ENCODE data around the gene ARRDC2. TPM values are rescaled to one million over a fixed set of nuclear protein-coding genes. Genes with fewer than 3 reads are reported as not detected.

ARRDC2 gene
- total RNA-seq, 4 donors from 2014 or later: 31.9 to 64.6 (median 47.5) TPM

DNA sequence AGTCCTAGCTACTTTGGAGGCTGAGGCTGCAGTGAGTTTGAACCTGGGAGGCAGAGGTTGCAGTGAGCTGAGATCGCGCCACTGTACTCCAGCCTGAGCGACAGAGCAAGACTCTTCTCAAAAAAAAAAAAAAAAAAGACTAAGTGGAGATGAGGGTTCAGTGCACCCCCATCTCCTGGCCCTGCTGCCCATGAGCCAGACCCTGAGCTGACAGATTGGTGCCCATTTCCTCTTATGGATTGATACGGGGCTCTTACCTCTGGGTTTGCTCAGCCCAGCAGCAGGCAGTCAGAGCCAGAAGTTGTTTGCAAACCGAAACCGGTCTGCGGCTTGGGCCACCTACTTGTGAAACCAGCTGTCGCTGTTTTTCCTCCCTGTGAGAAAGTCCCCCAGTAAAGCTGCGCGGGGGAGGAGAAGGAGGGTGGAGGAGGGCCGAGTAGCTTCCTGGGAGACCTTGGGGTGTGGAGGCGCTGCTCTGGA is 36.9 kb downstream of the ARRDC2 start:
- Histone ChIP-seq H3K4me1 (peaks cover 0 to 41% (median 9%) of the 10 kb centered on the region in 3 donors), H3K4me3 (peak overlapping the region; percentile 28 to 49), H3K27ac (peak overlapping the region in 3 of 4 donors; percentile 58 to 78 (median 74)), H3K36me3 (no peaks in the 10 kb centered on the region), H3K9me3 (peaks cover 0 to 11% (median 0%) of the 10 kb centered on the region in 3 donors), H3K27me3 (no peaks in the 10 kb centered on the region)
- TF ChIP-seq, protein P1, sequence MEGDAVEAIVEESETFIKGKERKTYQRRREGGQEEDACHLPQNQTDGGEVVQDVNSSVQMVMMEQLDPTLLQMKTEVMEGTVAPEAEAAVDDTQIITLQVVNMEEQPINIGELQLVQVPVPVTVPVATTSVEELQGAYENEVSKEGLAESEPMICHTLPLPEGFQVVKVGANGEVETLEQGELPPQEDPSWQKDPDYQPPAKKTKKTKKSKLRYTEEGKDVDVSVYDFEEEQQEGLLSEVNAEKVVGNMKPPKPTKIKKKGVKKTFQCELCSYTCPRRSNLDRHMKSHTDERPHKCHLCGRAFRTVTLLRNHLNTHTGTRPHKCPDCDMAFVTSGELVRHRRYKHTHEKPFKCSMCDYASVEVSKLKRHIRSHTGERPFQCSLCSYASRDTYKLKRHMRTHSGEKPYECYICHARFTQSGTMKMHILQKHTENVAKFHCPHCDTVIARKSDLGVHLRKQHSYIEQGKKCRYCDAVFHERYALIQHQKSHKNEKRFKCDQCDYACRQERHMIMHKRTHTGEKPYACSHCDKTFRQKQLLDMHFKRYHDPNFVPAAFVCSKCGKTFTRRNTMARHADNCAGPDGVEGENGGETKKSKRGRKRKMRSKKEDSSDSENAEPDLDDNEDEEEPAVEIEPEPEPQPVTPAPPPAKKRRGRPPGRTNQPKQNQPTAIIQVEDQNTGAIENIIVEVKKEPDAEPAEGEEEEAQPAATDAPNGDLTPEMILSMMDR (IDR thresholded peaks at IDR 0.05): no peak
- TF ChIP-seq POLR2A (IDR thresholded peaks at IDR 0.05) (no peak), POLR2AphosphoS5 (IDR thresholded peaks at IDR 0.05) (no peak), EP300 (IDR thresholded peaks at IDR 0.05) (no peak)
- WGBS, 2 donors (ENCODE audit: low coverage in 1 of 2): no CpG with 5 or more reads among the region's 12 CpGs
- ATAC-seq: peak; percentile 17

GRCh38 chr19:18045307-18046050 is 37.5 kb downstream of the ARRDC2 start:
- Histone ChIP-seq H3K9me3 (peaks cover 0 to 9% (median 0%) of the 10 kb centered on the region in 3 donors), H3K27ac (peak overlapping the region in 3 of 4 donors; percentile 58 to 78 (median 74)), H3K36me3 (no peaks in the 10 kb centered on the region), H3K4me1 (peaks cover 0 to 47% (median 9%) of the 10 kb centered on the region in 3 donors), H3K27me3 (no peaks in the 10 kb centered on the region), H3K4me3 (peak overlapping the region; percentile 28 to 49)
- no peak for TF ChIP-seq POLR2AphosphoS5 (IDR thresholded peaks at IDR 0.05)
- TF ChIP-seq POLR2A (IDR thresholded peaks at IDR 0.05): no peak
- WGBS, 2 donors (ENCODE audit: low coverage in 1 of 2): 71 to 92% methylated on average over 6 of the region's 7 CpGs
- no peak for ATAC-seq

GRCh38 chr19:18046059-18046718 is 38.2 kb downstream of the ARRDC2 start:
- peak overlapping the region in 2 of 4 donors; percentile 58 to 74 for H3K27ac ChIP-seq
- 40 to 71% methylated on average over 4 to 8 of the region's 14 CpGs for WGBS, 2 donors (ENCODE audit: low coverage in 1 of 2)
- no peak overlapping the region for H3K4me3 ChIP-seq
- TF ChIP-seq POLR2AphosphoS5 (IDR thresholded peaks at IDR 0.05): peak; percentile 28
- TF ChIP-seq, protein P1 (IDR thresholded peaks at IDR 0.05): no peak
- peaks cover 0 to 2% (median 0%) of the 10 kb centered on the region in 3 donors for H3K9me3 ChIP-seq
- no peak for ATAC-seq
- H3K36me3 ChIP-seq: no peaks in the 10 kb centered on the region
- peaks cover 0 to 54% (median 11%) of the 10 kb centered on the region in 3 donors for H3K4me1 ChIP-seq
- no peaks in the 10 kb centered on the region for H3K27me3 ChIP-seq

DNA sequence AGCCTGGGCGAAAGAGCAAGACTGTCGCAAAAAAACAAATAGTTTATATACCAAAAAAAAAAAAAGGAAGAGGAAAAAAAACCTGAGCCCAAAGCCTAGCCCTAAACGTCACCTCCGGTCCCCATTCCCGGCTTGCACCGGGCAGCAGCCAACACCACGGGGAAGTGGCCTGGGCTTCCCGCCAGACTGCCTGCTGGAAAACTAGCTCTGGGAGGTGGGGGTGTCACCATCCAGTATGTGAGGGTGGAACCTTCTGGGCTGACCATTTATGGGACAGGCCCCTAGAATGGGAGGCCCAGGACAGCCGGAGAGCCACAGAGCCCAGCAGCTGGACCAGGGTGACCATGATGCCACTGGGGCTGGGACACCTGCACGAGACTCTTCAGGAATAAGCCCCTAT is 41.4 kb downstream of the ARRDC2 start:
- peak overlapping the region; percentile 11 to 80 (median 78) for H3K27ac ChIP-seq

DNA sequence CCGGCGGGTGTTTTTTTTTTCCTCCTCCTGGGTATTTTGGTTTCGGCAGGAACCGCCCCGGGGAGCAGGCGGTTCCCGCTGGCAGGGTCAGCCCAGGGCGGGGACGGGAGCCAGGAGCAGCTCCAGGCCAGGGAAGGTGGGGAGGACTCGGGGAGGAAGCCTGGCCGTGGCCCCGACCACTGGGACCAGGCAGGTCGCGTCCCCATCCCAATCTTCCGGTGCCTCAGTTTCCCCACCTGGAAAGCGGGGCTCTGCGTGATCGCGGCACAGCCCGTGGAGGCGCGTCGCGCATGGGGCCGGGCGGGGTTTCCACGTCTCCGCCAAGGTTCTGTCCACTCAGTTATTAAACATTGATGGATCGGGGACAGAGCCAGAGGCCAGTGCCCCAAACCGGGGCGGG is 43.9 kb downstream of the ARRDC2 start:
- ATAC-seq: peak; percentile 58

More for the DNA sequence above, 41.4 kb downstream of the ARRDC2 start:
- TF ChIP-seq, protein P1 (IDR thresholded peaks at IDR 0.05): no peak
- TF ChIP-seq POLR2AphosphoS5 (IDR thresholded peaks at IDR 0.05): peak; percentile 59
- no peaks in the 10 kb centered on the region for H3K27me3 ChIP-seq
- ATAC-seq: peak; percentile 91
- no peaks in the 10 kb centered on the region for H3K36me3 ChIP-seq
- H3K4me1 ChIP-seq: peaks cover 2 to 79% (median 20%) of the 10 kb centered on the region in 3 donors
- H3K4me3 ChIP-seq: no peak overlapping the region
- no peaks in the 10 kb centered on the region for H3K9me3 ChIP-seq
- 20 to 32% methylated on average over 5 to 9 of the region's 10 CpGs for WGBS, 2 donors (ENCODE audit: low coverage in 1 of 2)

More for the DNA sequence above, 43.9 kb downstream of the ARRDC2 start:
- Histone ChIP-seq H3K9me3 (no peaks in the 10 kb centered on the region), H3K27me3 (no peaks in the 10 kb centered on the region), H3K36me3 (no peaks in the 10 kb centered on the region), H3K4me1 (peaks cover 2 to 60% (median 14%) of the 10 kb centered on the region in 3 donors), H3K27ac (peak overlapping the region in 3 of 4 donors; percentile 78 to 81 (median 80)), H3K4me3 (peak overlapping the region; percentile 1 to 38)
- TF ChIP-seq POLR2AphosphoS5 (IDR thresholded peaks at IDR 0.05) (no peak), POLR2A (IDR thresholded peaks at IDR 0.05) (no peak), EP300 (IDR thresholded peaks at IDR 0.05) (no peak)
- TF ChIP-seq, protein P1 (IDR thresholded peaks at IDR 0.05): no peak
- no CpG with 5 or more reads among the region's 31 CpGs for WGBS, 2 donors (ENCODE audit: low coverage in 1 of 2)

Measured in gastroesophageal sphincter (tissue), 4 donors.